ENCODE results near the gene ARL15.
"Not testable (repeated sequence)": the region's sequence is repeated elsewhere in the genome, so short reads cannot be mapped to it uniquely, and the experiment has no call there.

The ARL15 gene

DNA sequence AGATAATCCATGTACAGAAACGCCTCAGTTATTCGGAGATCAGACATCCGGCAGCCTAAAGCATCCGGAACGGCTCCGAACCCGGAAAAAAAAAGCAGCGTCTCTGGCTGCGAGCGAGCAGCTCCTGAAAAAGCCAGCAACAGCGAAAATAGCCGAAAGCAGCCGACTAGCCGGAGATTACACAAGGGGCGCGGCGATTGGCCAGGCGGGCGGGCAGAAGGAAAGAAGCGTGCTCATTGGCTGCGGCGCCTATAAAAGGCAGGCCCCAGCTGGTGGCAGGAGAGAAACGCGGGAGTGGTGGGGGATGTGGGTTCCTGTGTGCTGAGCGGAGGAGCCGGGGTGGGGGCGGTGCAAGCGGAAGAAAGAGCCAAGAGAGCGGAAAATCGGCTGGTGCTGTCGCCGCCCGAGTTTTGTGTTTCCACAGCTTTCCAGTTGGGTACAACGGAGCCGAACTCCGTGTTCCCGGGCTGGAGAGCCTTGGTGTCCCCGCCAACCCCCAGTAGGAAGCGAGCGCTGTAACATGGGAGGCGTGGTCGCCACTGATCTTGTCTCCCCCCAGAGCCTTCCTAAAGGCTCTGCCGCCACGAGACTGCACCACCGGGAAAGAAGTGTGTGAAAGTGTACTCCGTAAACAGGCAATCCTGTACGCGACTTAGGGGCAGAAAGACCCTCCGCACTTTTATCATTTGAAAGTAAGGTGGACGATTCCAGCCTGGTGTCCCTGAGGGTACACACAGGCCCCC, at the start of gene ARL15:
Gene ARL15 (minus strand): TSS at position 141 of the 743 bp plus-strand sequence.
- peak; percentile 97 to 98 for DNase-seq

DNA sequence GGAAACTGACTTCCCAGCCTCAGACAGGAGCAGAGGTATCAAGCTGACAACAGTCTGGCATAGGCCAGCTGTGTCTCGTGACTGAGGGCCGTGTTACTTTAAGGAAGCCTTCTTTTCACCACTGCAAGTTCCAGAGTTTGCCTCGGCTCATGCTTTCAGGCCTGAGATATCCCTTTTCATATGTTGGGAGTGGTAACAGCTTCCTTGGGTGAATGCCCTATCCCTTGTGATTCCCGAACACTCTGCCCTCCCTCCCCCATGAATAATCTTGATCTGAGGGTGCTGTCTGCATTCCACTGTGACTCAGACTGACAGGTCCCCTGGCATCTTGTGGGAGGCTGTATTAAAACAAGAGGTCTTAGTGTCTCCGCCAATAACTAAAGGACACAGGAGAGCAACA, 49.7 kb upstream of the ARL15 start:
- no peak for DNase-seq

DNA sequence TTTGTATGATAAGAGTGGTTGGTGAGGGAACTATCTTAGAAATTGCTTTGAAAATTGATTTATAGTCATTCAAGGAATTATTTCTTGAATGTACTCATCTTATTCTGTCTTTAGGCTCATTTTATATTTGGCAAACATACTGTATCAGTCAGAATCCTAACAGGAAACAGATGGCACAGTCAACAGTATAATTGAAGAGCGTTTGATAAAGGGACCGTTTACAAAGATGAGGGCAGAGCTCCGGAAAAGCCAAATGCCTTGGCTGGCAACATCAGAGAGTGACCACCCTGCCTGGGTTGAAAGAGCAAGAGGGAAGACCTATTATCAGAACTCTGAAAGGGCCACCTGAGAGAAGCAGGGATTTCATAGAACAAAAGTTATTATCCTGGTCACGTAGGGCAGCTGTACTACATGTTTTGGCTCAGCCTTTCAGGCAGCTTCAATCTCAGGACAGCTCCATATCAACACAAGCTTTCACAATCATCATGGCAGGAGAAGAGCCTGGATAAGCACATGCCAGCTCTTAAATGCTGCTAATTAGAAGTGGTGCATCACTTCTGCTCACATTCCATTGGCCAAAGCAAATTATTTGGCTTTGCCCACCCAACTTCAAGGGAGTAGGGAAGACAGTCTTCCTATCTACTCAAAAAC, 47.2 kb upstream of the ARL15 start:
- DNase-seq = no peak

DNA sequence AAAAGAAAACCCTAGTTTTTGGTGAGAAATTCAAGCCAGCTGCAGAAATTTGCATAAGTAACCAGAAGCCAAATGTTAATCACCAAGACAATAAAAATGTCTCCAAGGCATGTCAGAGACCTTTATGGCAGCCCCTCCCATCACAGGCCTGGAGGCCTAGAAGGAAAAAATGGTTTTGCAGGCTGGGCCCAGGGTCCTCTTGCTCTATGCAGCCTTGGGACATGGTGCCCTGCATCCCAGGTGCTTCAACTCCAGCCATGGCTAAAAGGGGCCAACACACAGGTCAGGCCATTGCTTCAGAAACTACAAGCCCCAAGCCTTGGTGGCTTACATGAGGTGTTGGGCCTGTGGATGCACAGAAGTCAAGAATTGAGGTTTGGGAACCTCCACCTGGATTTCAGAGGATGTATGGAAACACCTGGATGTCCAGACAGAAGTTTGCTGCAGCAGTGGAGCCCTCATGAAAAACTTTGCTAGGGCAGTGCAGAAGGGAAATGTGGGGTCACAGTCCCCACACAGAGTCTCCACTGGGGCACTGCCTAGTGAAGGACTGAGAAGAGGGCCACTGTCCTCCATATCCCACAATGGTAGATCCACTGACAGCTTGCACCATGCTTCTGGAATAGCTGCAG, 43.7 kb upstream of the ARL15 start:
- not testable (repeated sequence) for DNase-seq

DNA sequence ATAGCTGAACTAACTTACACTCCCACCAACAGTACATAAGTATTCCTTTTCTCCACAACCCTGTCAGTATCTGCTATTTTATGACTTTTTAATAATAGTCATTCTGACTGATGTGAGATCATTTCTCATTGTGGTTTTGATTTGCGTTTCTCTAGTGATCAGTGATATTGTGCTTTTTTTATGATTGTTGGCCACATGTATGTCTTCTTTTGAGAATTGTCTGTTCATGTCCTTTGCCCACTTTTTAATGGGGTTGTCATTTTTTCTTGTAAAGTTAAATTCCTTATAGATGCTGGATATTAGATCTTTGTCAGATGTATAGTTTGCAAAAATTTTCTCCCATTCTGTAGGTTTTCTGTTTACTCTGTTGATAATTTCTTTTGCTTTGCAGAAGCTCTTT, 42.2 kb upstream of the ARL15 start:
- DNase-seq = not testable (repeated sequence)

DNA sequence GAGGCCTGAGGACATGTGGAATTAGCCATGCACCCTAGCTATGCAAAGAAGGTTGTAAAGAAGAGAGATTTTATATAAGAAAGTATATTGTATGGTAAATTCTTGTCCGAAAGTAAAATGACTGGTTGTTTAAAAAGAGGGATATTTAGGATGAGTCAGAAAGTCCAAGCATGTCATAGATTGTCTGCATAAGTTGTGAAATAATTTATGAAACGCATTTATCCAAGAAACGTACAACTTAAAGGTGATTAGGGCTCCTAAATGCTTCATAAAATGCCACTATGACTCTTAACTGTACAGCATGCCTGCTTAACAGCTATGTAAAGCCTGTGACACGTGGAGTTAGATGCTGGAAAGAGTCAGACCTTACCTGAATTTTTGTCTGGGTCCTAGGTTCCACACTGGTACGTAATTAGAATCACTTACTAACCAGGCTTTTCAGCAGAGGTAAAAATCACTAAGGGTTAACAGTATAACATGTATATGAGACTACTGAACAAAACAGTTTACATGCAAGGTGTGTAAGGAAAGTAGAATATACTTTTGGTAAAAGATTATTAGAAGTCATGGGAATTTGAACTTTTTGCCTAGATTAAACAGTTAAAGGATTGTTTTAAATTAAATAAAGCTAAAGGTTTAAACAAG, 37.0 kb upstream of the ARL15 start:
- no peak for DNase-seq

DNA sequence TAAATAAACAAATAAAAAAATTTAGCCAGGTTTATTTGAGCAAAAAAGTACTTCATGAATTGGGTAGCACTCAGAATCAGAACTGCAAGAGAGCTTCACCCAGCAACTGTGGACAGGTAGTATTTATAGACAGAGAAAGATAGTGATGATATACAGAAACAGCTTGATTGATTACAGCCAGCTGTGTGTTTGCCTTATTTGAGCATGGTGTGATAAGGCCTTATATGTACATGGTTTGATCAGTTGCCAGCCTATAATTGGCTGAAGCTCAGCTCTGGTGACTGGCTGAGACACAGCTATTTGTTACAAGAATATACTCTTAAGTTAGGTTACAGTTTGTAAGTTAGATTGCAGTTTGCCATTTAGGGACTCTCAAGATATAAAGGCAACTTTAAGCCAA, 34.3 kb upstream of the ARL15 start:
- no peak for DNase-seq

DNA sequence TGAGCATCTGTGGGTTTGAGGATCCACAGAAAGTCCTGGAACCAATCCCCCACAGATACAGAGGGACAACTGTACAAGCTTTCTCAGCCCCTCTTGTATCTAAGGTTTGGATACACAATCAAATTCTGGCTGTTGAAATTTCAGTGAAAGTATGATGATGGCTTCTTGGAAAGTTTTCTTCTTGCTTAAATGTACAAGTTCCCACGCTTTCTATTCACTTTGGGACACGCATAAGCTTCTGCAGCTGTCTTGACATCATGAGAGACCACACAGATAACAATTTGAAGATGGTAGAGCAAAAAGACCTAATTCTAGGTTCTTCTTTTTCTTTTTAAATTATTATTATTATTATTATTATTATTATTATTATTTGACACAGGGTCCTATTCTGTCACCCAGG, 31.6 kb upstream of the ARL15 start:
- DNase-seq = no peak

DNA sequence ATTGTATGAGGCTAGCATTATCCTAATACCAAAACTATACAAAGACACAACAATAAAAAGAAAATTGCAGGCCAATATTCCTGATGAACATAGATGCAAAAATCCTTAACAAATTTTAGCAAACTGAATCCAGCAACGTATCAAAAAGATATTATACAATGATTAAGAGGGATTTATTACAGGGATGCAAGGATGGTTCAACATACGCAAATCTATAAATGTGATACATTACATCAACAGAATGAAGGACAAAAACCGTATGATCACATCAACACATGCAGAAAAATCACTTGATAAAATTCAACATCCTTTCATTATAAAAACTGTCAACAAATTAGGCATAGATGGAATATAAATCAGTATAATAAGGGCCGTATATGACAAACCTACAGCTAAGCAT, 27.1 kb upstream of the ARL15 start:
- DNase-seq = no peak

DNA sequence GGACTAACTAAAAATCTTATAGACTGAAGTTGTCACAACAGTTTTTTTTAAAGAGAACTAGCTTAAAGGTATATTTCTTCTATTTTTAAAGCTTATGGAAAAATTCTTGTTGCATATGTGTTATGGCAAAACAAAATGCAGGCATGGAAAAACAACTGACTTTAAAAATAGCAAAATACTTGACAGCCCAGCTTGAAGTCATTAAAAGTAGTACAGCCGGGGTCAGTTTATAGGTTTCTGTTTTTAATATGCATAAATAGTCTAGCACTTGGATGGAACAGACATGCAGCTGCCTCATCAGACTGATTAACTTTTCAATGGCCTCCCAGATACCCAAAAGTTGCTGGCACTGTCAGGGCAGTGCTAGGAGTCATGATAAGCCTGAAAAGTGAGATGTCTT, 22.3 kb upstream of the ARL15 start:
- DNase-seq = no peak

DNA sequence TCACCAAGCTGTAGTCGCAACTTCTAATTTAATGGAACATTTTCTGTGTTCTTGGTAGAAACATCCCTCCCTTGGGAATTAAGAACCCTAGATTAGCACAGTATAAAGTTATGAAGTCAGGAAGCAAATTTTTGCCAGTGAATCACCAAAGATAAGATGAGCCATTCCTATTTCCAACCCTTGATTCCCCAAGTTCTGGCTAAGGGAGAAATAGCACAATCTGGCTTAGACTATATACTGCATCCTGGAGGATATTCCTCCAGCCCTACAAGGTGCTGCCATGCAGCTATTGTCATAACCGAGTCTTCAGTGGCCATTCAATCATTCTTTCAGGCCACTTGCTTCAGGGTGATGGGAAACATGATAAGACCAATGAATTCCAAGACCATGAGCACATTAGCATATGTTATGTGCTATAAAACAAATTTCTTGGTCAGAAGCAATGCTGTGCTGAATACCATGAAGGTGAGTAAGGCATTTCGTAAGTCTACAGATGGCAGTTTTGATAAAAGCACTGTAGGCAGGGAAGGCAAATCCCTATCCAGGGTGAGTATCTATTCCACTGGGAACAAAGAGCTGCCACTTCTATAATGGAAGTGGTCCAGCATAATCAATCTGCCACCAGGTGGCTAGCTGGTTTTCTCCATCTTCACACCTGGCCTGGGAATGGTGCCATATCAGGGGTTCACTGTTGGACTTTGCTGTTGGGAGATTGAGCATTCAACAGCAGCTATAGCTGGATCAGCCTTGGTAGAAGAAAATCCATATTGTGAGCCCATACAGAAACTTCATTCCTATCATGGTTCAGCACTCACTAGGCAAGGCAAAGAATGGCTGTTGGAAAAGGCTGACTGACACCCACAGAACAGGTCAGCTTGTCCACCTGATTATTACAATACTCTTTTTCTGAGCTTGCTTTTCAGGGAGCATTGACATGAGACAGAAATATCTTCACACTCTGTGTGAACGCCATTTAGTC, 19.6 kb upstream of the ARL15 start:
- no peak for DNase-seq

DNA sequence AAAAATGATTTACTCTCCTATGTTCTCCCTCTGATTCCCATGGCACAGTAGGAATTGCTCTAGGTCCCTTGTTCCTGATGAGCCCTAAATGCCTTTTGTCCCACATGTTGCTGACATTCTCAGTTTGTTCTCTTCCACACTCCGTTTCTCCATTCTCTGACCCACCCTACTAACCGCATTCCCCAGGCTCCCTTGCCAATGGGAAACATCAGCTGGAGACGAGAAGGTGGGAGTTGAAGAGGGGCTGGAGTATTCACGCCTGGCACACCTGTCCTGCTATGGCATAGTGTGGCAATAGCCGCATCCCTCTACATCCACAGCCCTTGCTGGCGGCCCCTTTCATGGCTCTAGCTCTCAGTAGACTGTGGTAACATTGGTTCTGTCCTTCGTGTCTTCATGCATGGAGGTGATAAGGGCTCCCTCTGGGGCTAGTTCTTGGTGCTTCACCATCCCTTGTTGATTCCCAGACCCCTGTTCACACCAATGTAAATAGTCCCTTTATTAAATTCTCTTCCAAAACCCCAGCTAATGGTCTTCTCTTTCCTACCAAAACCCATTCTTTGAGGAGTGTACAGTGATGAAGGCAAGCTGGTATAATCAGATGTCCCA, 16.4 kb upstream of the ARL15 start:
- DNase-seq = no peak

DNA sequence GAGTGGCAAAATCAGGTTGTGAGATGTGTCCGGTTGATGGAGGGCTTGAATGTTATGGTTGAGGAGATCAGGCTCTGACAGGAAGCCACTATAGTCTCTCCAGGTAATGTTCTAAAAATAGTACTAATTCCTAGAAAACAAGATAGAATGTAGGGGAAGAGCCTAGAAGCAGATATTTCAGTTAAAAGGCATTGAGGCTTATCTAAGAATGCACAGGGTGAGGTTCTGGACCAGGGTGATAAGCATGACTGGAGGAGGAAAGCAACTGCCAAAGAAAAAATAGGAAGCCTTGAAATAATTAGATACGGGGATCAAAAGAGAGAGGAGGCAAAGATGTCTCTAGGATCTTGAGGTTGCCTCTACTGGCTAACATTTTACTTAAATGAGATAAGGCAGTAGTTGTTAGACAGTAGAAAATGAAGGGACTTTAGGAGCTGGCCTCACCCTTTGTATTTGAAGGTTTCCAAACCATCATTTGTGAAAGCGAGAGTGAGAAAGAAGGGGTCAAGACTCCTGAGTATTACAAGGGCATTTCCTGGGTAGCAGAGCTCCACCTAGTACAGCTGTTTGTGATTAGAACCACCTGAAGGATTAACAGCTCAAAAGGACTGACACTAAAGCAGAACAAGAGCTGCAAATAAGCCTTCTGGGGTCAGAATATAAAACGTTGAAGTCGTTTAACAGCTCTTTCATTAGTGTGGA, 15.4 kb upstream of the ARL15 start:
- no peak for DNase-seq

DNA sequence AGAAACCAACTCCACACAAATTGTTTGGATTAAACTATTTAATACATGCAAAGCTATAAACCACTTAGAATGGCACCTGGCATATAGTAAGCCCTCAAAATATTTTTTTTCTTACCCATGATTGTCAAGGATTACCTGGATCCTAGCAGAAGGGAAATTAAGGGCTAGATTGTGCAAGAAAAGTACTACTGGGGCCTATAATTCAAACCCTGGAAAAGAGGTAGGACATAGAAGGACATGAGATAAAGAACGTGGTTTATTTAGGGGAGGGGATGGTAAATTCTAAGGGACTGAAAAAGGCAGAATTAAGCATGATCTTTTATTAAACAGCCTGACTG, 14.9 kb upstream of the ARL15 start:
- DNase-seq = no peak

DNA sequence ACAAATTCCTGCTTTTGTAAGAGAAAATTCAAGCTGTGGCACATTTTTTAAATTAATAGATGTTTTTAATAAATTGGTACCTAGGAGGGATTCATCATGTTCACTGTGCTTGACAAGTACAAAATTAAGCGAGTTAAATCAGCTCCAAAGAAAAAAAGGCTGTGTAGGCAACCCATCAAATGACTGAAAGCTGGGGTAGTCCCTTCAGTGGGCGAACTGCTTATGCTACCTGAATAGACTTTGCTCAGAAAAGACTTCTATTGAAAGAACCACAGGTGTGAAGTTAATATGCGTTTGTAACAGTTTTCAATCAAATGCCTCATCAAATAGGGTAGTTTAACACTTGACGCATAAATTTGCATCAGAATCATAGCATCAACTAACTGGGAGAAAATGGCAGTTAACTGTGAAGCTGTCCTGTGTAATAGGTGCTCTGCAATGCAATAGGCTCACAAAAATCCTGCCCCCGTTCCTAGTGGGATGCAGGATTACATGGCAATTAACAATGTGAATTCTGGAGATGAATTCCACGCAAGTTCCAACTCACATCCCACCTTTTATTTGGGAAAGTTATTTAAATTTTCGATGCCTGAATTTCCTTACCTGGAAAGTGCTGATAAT, 14.4 kb upstream of the ARL15 start:
- DNase-seq = no peak

DNA sequence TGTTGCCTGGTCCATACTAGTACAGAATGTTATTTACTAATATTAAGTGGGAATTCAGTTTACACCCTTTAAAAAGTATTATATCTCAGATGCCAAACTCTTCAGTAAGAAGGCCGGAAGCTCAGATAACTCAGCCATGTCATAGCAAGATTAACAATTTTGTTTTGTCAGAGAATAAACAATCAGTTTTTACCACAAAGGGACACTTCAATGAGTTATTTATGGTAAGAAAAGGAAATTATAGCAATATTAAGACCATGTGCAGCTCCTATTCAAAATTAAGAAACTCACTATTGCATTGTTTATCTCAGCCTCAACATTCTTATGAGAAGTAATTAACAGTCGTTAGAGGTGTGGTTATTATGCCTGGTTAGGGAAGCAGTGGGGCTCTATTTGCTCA, 13.1 kb upstream of the ARL15 start:
- no peak for DNase-seq

DNA sequence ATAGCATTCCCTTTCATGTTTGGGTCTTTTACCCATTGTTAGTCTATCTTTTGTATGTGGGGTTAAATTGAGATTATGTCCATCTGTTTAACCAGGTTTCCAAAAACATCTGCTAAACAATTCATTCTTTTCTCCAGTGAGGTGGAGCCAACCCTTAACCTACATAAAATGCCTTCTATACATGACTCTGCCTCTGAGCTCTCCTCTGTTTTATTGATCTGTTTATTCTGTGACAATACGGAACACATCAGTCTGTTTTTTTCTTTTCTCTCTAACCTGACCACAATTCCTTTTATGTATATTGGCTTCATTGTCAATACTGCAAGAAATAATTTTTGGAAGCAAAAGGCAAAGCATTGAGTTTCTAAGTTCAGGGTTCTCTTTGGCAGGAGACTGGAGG, 9.9 kb upstream of the ARL15 start:
- no peak for DNase-seq

DNA sequence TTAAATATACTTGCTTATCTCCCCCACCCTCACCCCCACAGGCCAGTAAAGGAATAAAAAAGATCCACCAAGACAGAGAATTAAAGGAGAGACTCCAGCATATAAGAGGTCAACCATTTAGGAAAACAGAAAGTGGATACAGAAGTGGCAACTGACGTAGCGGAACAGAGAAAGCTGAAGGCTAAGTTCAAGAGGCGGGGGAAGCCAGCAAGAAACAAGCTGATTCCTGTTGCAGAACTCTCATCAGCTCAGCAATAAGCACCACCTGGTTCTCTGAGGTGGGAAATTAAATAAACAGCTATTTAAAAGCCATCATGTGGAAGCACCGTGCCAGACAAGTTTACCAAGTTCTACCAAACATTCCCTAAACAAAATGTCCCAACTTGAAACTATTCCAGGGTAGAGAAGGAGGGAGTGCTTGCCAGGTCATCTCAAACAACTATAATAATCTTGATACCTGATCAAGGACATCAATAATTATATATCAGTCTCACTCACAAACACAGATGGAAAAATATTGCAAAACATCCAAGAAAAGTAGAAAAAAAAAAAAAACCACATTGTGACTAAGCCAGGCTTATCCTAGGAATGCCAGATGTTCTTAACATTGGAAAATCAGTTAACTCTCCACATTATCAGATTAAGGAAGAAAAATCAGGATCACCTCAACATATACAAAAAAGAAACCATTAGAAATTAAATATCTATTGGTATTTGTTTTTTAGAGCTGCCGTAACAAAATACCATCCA, 7.3 kb upstream of the ARL15 start:
- DNase-seq = no peak

DNA sequence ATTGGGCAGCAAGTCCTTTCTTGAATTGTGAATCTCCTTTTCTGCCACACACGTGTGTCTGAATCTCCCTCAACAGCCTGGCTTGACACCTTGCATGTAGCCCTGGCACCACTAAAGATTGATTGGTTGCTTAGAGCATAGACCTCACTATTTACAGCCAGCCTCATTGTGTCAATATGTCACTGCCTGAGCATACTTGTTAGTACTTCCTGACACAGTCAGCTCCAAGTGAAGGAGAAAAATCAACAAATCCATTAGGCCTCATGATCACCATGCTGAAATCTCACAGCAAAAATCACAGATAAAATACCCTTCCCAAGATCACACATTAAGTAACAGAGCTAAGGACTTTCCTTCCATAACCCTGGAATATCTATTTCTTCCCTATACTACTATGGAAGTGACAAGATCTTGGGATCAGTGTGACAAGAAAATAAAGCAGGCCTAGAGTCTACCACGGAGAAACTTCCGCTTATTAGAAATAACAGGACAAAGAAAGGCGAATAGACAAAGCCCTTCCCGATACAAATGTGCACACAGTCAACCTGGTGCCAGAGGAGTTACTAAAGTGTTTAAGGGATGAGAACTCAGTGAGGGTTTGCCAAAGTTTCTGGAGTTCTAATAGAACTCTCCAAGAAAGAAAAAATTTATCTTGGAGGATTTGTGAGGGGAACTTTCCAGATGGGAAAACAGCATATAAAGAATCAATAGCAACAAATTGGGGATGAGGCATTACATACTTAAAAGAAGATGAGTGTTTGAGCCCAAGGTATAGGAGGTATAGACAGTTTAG, 5.6 kb upstream of the ARL15 start:
- DNase-seq = no peak

Measured in activated CD4-positive, alpha-beta T cell treated with anti-CD3 and anti-CD28 coated beads, Interleukin-2, amount 50 U/mL, for 4 hours (primary cell).